Measurements from ENCODE around the gene HNRNPUL1. TPM values are rescaled to one million over a fixed set of nuclear protein-coding genes. Genes with fewer than 3 reads are reported as not detected.

HNRNPUL1 gene
- total and polyA plus RNA-seq, 9 of the 15 experiments (the other 6 are each of a cell fraction or from before 2014, with no cell fraction given), result 7.3 to 211 (median 85.0) TPM

GRCh38 chr19:41311072-41311471 lies 46.9 kb downstream of the HNRNPUL1 start:
- H3K4me3 ChIP-seq, result peak overlapping the region; percentile 67
- peaks cover 11 to 12% of the 10 kb centered on the region in 2 experiments; a peak in 4 of 5 replicates for H3K4me1 ChIP-seq (replicated peaks in 1 of 2; ENCODE audit: control insufficient read depth in 2 of 2, insufficient read depth in 2 of 2, low read length in 2 of 2)
- H3K9ac ChIP-seq (ENCODE audit: insufficient read depth in 1 of 2, low read depth in 2 of 2, low read length in 2 of 2), result peak overlapping the region; percentile 88 to 93; a peak in 3 of 4 replicates
- no peak overlapping the region for H2AFZ ChIP-seq (ENCODE audit: low read depth, low read length)
- H3K9me3 ChIP-seq (replicated peaks; ENCODE audit: control insufficient read depth, insufficient read depth, low read depth, low read length), result no peaks in the 10 kb centered on the region
- peak overlapping the region; percentile 91 for H3K4me2 ChIP-seq (ENCODE audit: insufficient read depth, low read length)
- ATAC-seq (peak; percentile 21; the same call in 2 of the 3 replicates), FAIRE-seq (no peak), DNase-seq (ENCODE audit: extremely low read depth in 1 of 4, low spot score in 3 of 4) (peak in 1 of 4 experiments; percentile 36)
- 3% methylated on average over 5 of the region's 5 CpGs for WGBS (ENCODE audit: insufficient coverage, low coverage, missing lambda C conversion rate)
- in situ Hi-C loops (cut with MboI), result loop anchor here (25.0 kb wide), 1 partner anchor 251 kb away; no protein-coding TSS in a partner anchor
- peaks cover 34% of the 10 kb centered on the region for H3K79me2 ChIP-seq (ENCODE audit: control insufficient read depth, insufficient read depth, low read length)
- peak overlapping the region; percentile 88; the same call in 1 of the 3 replicates for H3K27ac ChIP-seq (ENCODE audit: extremely low read depth, low read depth, low read length)
- H3K36me3 ChIP-seq (ENCODE audit: control insufficient read depth, insufficient read depth, low read length), result peaks cover 50% of the 10 kb centered on the region
- no TSS peak for BruUV-seq (replicated peaks)
- peaks cover 3% of the 10 kb centered on the region; the same call in 1 of the 2 replicates for H4K20me1 ChIP-seq (replicated peaks; ENCODE audit: control insufficient read depth, insufficient read depth, low read length)
- no peak for TF ChIP-seq KDM4B (IDR thresholded peaks at IDR 0.05; ENCODE audit: borderline replicate concordance in 2 of 2, low read depth in 1 of 2)
- TF ChIP-seq ZNF589 (CRISPR knock-in tag; IDR thresholded peaks at IDR 0.05; ENCODE audit: low read depth), result 0 out of 2 replicates have a peak, but pooled peaks have one; percentile 14
- H3K27me3 ChIP-seq (ENCODE audit: control insufficient read depth in 2 of 2, insufficient read depth in 2 of 2, low read length in 2 of 2), result no peaks in the 10 kb centered on the region
- no peaks in the 10 kb centered on the region for H3K9me1 ChIP-seq (ENCODE audit: control insufficient read depth, insufficient read depth, low read length)
- CTCF ChIA-PET (ENCODE audit: low intra/inter-chr PET ratio), result no interaction called here
- intact Hi-C loops (cut with micrococcal nuclease), result no loop called here
- POLR2A ChIA-PET, result interaction anchor here (0.6 to 1.2 kb wide), 5 partner anchors 11 to 736 kb away, joined by 3 to 7 read pairs (median 3); no protein-coding TSS in a partner anchor

- no peaks in the 10 kb centered on the region for H3K9me1 ChIP-seq (ENCODE audit: control insufficient read depth, insufficient read depth, low read length)
- H3K4me2 ChIP-seq (ENCODE audit: insufficient read depth, low read length), result no peak overlapping the region; the same call in 1 of the 2 replicates
- H3K4me1 ChIP-seq (replicated peaks in 1 of 2; ENCODE audit: control insufficient read depth in 2 of 2, insufficient read depth in 2 of 2, low read length in 2 of 2), result peaks cover 7 to 12% of the 10 kb centered on the region in 2 experiments; a peak in 4 of 5 replicates
- POLR2A ChIA-PET, result interaction anchor here (0.7 to 0.9 kb wide), 3 partner anchors 15 to 741 kb away, joined by 3 to 5 read pairs (median 3); no protein-coding TSS in a partner anchor
- intact Hi-C loops (cut with micrococcal nuclease), result no loop called here
- peaks cover 3% of the 10 kb centered on the region; the same call in 1 of the 2 replicates for H4K20me1 ChIP-seq (replicated peaks; ENCODE audit: control insufficient read depth, insufficient read depth, low read length)
- peak overlapping the region in 1 of 2 experiments; percentile 93; a peak in 1 of 4 replicates for H3K9ac ChIP-seq (ENCODE audit: insufficient read depth in 1 of 2, low read depth in 2 of 2, low read length in 2 of 2)
- peaks cover 34% of the 10 kb centered on the region for H3K79me2 ChIP-seq (ENCODE audit: control insufficient read depth, insufficient read depth, low read length)
- no peaks in the 10 kb centered on the region for H3K9me3 ChIP-seq (replicated peaks; ENCODE audit: control insufficient read depth, insufficient read depth, low read depth, low read length)
- H3K36me3 ChIP-seq (ENCODE audit: control insufficient read depth, insufficient read depth, low read length), result peaks cover 51% of the 10 kb centered on the region
- in situ Hi-C loops (cut with MboI), result loop anchor here (25.0 kb wide), 1 partner anchor 251 kb away; no protein-coding TSS in a partner anchor
- 75% methylated on average over 7 of the region's 8 CpGs for WGBS (ENCODE audit: insufficient coverage, low coverage, missing lambda C conversion rate)
- peak overlapping the region; percentile 67 for H3K4me3 ChIP-seq
- CTCF ChIA-PET (ENCODE audit: low intra/inter-chr PET ratio), result no interaction called here
- ATAC-seq, result no peak
- DNase-seq (ENCODE audit: extremely low read depth in 1 of 4, low spot score in 3 of 4), result no peak
- H2AFZ ChIP-seq (ENCODE audit: low read depth, low read length), result no peak overlapping the region
- H3K27me3 ChIP-seq (ENCODE audit: control insufficient read depth in 2 of 2, insufficient read depth in 2 of 2, low read length in 2 of 2), result no peaks in the 10 kb centered on the region
- FAIRE-seq, result no peak
- TF ChIP-seq ZFP30 (CRISPR knock-in tag; IDR thresholded peaks at IDR 0.05; ENCODE audit: borderline replicate concordance), result no peak
- no peak for TF ChIP-seq RBM25 (IDR thresholded peaks at IDR 0.05; ENCODE audit: low read depth, low read length, severe bottlenecking)
- TF ChIP-seq ELK1 (CRISPR knock-in tag; IDR thresholded peaks at IDR 0.05), result no peak
- TF ChIP-seq ZNF184 (CRISPR knock-in tag; IDR thresholded peaks at IDR 0.05), result no peak
- no peak for TF ChIP-seq E2F6 (IDR thresholded peaks at IDR 0.05; ENCODE audit: borderline replicate concordance in 1 of 2, extremely low read depth in 1 of 2, insufficient read depth in 1 of 2, insufficient read length in 1 of 2, low read depth in 1 of 2, low read length in 1 of 2, poor library complexity in 1 of 2, severe bottlenecking in 1 of 2)
- no peak for TF ChIP-seq TCFL5 (CRISPR knock-in tag; conservative IDR thresholded peaks at IDR 0.05)
- peak; percentile 21; the same call in 1 of the 2 replicates for TF ChIP-seq RBFOX2 (IDR thresholded peaks at IDR 0.05; ENCODE audit: low read depth, low read length)
- TF ChIP-seq NELFE (IDR thresholded peaks at IDR 0.05; ENCODE audit: insufficient read depth, insufficient read length), result no peak
- no TSS peak for BruUV-seq (replicated peaks)
- no peak overlapping the region; the same call in 1 of the 3 replicates for H3K27ac ChIP-seq (ENCODE audit: extremely low read depth, low read depth, low read length)
Observed at GRCh38 chr19:41311613-41312012, 47.4 kb downstream of the HNRNPUL1 start.

Measured in K562 (cell line).